Measurements from ENCODE around the gene POLG2. TPM values are rescaled to one million over a fixed set of nuclear protein-coding genes. Genes with fewer than 3 reads are reported as not detected.
A peak's percentile ranks its signal among the peaks of the same experiment; 100 is the strongest.

POLG2 gene
- total and polyA plus RNA-seq, 7 donors, result 4.1 to 12.2 (median 6.6) TPM

- Histone ChIP-seq H3K4me1 (peaks cover 25% of the 10 kb centered on the region), H3K36me3 (ENCODE audit: insufficient read depth in 1 of 2, low read depth in 1 of 2) (peaks cover 4 to 65% of the 10 kb centered on the region in 2 donors), H3K27me3 (ENCODE audit: insufficient read depth in 3 of 3, low read length in 2 of 3) (no peaks in the 10 kb centered on the region), H3K27ac (no peak overlapping the region), H3K9me3 (no peaks in the 10 kb centered on the region), H3K4me3 (no peak overlapping the region)
- no peak for TF ChIP-seq CTCF (IDR thresholded peaks at IDR 0.05)
- ATAC-seq, result no peak
- no peak for DNase-seq
- intact Hi-C loops (cut with DNase I), result loop anchor here in 1 of 2 donors (5.0 kb wide), 2 partner anchors 87 to 682 kb away; partner anchors contain the start of genes FTSJ3 and PSMC5
- 72 to 85% (median 75%) methylated on average over 6 of the region's 6 CpGs for WGBS, 3 donors
Observed at GRCh38 chr17:64509179-64509578, 12.3 kb upstream of the POLG2 start.

GRCh38 chr17:64508683-64509082 is 11.8 kb upstream of the POLG2 start:
- ATAC-seq, result no peak
- peaks cover 4 to 65% of the 10 kb centered on the region in 2 donors for H3K36me3 ChIP-seq (ENCODE audit: insufficient read depth in 1 of 2, low read depth in 1 of 2)
- no peaks in the 10 kb centered on the region for H3K9me3 ChIP-seq
- no peak for DNase-seq
- peaks cover 30% of the 10 kb centered on the region for H3K4me1 ChIP-seq
- H3K4me3 ChIP-seq, result peak overlapping the region; percentile 97
- WGBS, 3 donors, result 81 to 88% (median 81%) methylated on average over 2 of the region's 2 CpGs
- intact Hi-C loops (cut with DNase I), result loop anchor here in 1 of 2 donors (5.0 kb wide), 2 partner anchors 86 to 681 kb away; partner anchors contain the start of genes FTSJ3 and PSMC5
- no peaks in the 10 kb centered on the region for H3K27me3 ChIP-seq (ENCODE audit: insufficient read depth in 3 of 3, low read length in 2 of 3)
- no peak overlapping the region for H3K27ac ChIP-seq
- TF ChIP-seq CTCF (IDR thresholded peaks at IDR 0.05), result no peak

GRCh38 chr17:64507413-64507782 is 10.5 kb upstream of the POLG2 start:
- peak; percentile 50 for TF ChIP-seq CTCF (IDR thresholded peaks at IDR 0.05)
- Histone ChIP-seq H3K36me3 (ENCODE audit: insufficient read depth in 1 of 2, low read depth in 1 of 2) (peaks cover 10 to 65% of the 10 kb centered on the region in 2 donors), H3K4me1 (peaks cover 42% of the 10 kb centered on the region), H3K27ac (peak overlapping the region; percentile 100), H3K4me3 (peak overlapping the region; percentile 97), H3K27me3 (ENCODE audit: insufficient read depth in 3 of 3, low read length in 2 of 3) (no peaks in the 10 kb centered on the region), H3K9me3 (no peaks in the 10 kb centered on the region)
- ATAC-seq (peak; percentile 2 to 26 (median 16)), DNase-seq (peak in 1 of 2 donors; percentile 19)
- intact Hi-C loops (cut with DNase I), result loop anchor here in 1 of 2 donors (5.0 kb wide), 2 partner anchors 85 to 680 kb away; partner anchors contain the start of genes FTSJ3 and PSMC5
- 0% methylated on average over 13 of the region's 13 CpGs for WGBS, 3 donors

GRCh38 chr17:64506576-64507412 is 9.9 kb upstream of the POLG2 start, which contains the start of gene CEP95:
CEP95 (plus strand) TSS chr17:64506977; CDS start chr17:64507098, 121 bp downstream.
- no peak for TF ChIP-seq CTCF (IDR thresholded peaks at IDR 0.05)
- H3K9me3 ChIP-seq, result no peaks in the 10 kb centered on the region
- H3K36me3 ChIP-seq (ENCODE audit: insufficient read depth in 1 of 2, low read depth in 1 of 2), result peaks cover 16 to 65% of the 10 kb centered on the region in 2 donors
- intact Hi-C loops (cut with DNase I), result loop anchor here in 1 of 2 donors (5.0 kb wide), 2 partner anchors 84 to 679 kb away; partner anchors contain the start of genes FTSJ3 and PSMC5
- 0% methylated on average over 77 of the region's 77 CpGs for WGBS, 3 donors
- no peaks in the 10 kb centered on the region for H3K27me3 ChIP-seq (ENCODE audit: insufficient read depth in 3 of 3, low read length in 2 of 3)
- H3K4me1 ChIP-seq, result peaks cover 48% of the 10 kb centered on the region
- H3K27ac ChIP-seq, result peak within 1 kb of the TSS; percentile 100
- peak; percentile 96 to 98 for DNase-seq
- H3K4me3 ChIP-seq, result peak within 1 kb of the TSS; percentile 97
- peak; percentile 81 to 84 (median 84) for ATAC-seq
